Measurements from ENCODE around the gene HTT-AS. TPM values are rescaled to one million over a fixed set of nuclear protein-coding genes. Genes with fewer than 3 reads are reported as not detected.

The HTT-AS gene
- total RNA-seq, 1 donor from 2014 or later: not detected

- Mint-ChIP-seq H3K4me3 (ENCODE audit: unreplicated experiment) (no peak overlapping the region), H3K9me3 (ENCODE audit: low read depth) (no peaks in the 10 kb centered on the region), H3K4me1 (ENCODE audit: low read depth) (peaks cover 32% of the 10 kb centered on the region), H3K36me3 (ENCODE audit: low read depth) (peaks cover 19% of the 10 kb centered on the region), H3K27me3 (ENCODE audit: low read depth) (no peaks in the 10 kb centered on the region), H3K27ac (ENCODE audit: unreplicated experiment) (no peak overlapping the region)
- no peak for TF ChIP-seq CTCF (IDR thresholded peaks at IDR 0.05)
- no peak for DNase-seq (ENCODE audit: low spot score)
These were observed 45.1 kb upstream of the HTT-AS start for GRCh38 chr4:3119464-3119863.

DNA sequence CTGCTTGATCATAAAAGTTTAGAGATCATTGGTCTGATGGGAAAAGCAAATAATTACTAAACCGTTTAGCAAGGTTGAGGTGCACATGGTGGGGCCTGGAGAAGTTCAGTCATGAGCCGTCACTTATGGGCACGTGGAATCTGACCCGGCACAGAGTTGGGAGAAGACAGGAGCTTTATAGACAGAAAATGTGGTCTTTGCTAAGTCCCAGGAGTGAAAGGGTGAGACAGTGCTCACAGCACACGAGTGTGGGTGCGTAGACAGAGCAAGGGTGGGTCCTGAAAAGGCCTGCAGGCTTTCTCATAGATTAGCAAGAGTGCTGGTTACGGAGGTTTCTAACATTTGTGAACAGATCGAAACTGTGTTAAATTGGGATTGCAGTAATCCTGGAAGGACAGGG is 44.0 kb upstream of the HTT-AS start:
- Mint-ChIP-seq H3K4me1 (ENCODE audit: low read depth) (peaks cover 22% of the 10 kb centered on the region), H3K4me3 (ENCODE audit: unreplicated experiment) (no peak overlapping the region), H3K27me3 (ENCODE audit: low read depth) (no peaks in the 10 kb centered on the region), H3K36me3 (ENCODE audit: low read depth) (peaks cover 19% of the 10 kb centered on the region), H3K27ac (ENCODE audit: unreplicated experiment) (no peak overlapping the region), H3K9me3 (ENCODE audit: low read depth) (no peaks in the 10 kb centered on the region)
- no peak for TF ChIP-seq CTCF (IDR thresholded peaks at IDR 0.05)
- no peak for DNase-seq (ENCODE audit: low spot score)

- no peak overlapping the region for H3K27ac Mint-ChIP-seq (ENCODE audit: unreplicated experiment)
- H3K27me3 Mint-ChIP-seq (ENCODE audit: low read depth): no peaks in the 10 kb centered on the region
- DNase-seq (ENCODE audit: low spot score): no peak
- H3K9me3 Mint-ChIP-seq (ENCODE audit: low read depth): no peaks in the 10 kb centered on the region
- peaks cover 20% of the 10 kb centered on the region for H3K36me3 Mint-ChIP-seq (ENCODE audit: low read depth)
- TF ChIP-seq CTCF (IDR thresholded peaks at IDR 0.05): no peak
- H3K4me1 Mint-ChIP-seq (ENCODE audit: low read depth): peaks cover 16% of the 10 kb centered on the region
- no peak overlapping the region for H3K4me3 Mint-ChIP-seq (ENCODE audit: unreplicated experiment)
These were observed 42.6 kb upstream of the HTT-AS start for GRCh38 chr4:3116955-3117354.

- TF ChIP-seq CTCF (IDR thresholded peaks at IDR 0.05): no peak
- Mint-ChIP-seq H3K4me3 (ENCODE audit: unreplicated experiment) (no peak overlapping the region), H3K27ac (ENCODE audit: unreplicated experiment) (no peak overlapping the region), H3K4me1 (ENCODE audit: low read depth) (peaks cover 20% of the 10 kb centered on the region), H3K9me3 (ENCODE audit: low read depth) (no peaks in the 10 kb centered on the region), H3K36me3 (ENCODE audit: low read depth) (peaks cover 22% of the 10 kb centered on the region), H3K27me3 (ENCODE audit: low read depth) (no peaks in the 10 kb centered on the region)
- DNase-seq (ENCODE audit: low spot score): no peak
These were observed 41.4 kb upstream of the HTT-AS start for GRCh38 chr4:3115637-3116270.

GRCh38 chr4:3114377-3114776 is 40.0 kb upstream of the HTT-AS start:
- H3K9me3 Mint-ChIP-seq (ENCODE audit: low read depth): no peaks in the 10 kb centered on the region
- H3K27ac Mint-ChIP-seq (ENCODE audit: unreplicated experiment): no peak overlapping the region
- no peaks in the 10 kb centered on the region for H3K27me3 Mint-ChIP-seq (ENCODE audit: low read depth)
- peaks cover 25% of the 10 kb centered on the region for H3K36me3 Mint-ChIP-seq (ENCODE audit: low read depth)
- DNase-seq (ENCODE audit: low spot score): no peak
- TF ChIP-seq CTCF (IDR thresholded peaks at IDR 0.05): no peak
- peaks cover 24% of the 10 kb centered on the region for H3K4me1 Mint-ChIP-seq (ENCODE audit: low read depth)
- no peak overlapping the region for H3K4me3 Mint-ChIP-seq (ENCODE audit: unreplicated experiment)

Measured in chondrocyte (in vitro differentiated cells).